Common myeloid progenitor, CD34-positive (primary cell): ENCODE results near the gene IL2RA.
A peak's percentile ranks its signal among the peaks of the same experiment; 100 is the strongest.

Experiments used
- CTCF ChIA-PET: fragments of 350-600 bp; sonication (Branson Sonifier 250); formaldehyde crosslinking; loops from one replicate; lab custom pipeline; 2021; ENCODE audit warnings: antibody characterized with exemption; lab: Charles Lee
- POLR2A ChIA-PET: fragments of 350-600 bp; sonication (Branson Sonifier 250); formaldehyde crosslinking; loops from one replicate; lab custom pipeline; 2021; ENCODE audit warnings: antibody characterized with exemption; lab: Charles Lee
- DNase-seq, 3 donors: peaks; one replicate each; pipeline versions ENCODE4 v3.0.0 to v3.0.0-alpha.2; 2013
- H3K27ac ChIP-seq, 2 experiments: 1 replicate in 1 of 2; 2 replicates in 1 of 2; pipeline ENCODE4 v1.7.0; 2013; ENCODE audit warnings: inconsistent platforms in 2 of 2, low read length in 2 of 2, mild to moderate bottlenecking in 2 of 2, low read depth in 1 of 2, moderate library complexity in 1 of 2; ENCODE audit not compliant: severe bottlenecking in 2 of 2, insufficient read depth in 1 of 2, poor library complexity in 1 of 2
- H3K27me3 ChIP-seq, 5 experiments: replicated peaks in 2 of 5; 1 replicate in 3 of 5; 2 replicates in 2 of 5; pipeline versions ENCODE4 v1.6.1 to v1.7.0; 2013; ENCODE audit warnings: low read length in 4 of 5, mild to moderate bottlenecking in 2 of 5, moderate library complexity in 2 of 5, inconsistent platforms in 1 of 5; ENCODE audit not compliant: insufficient read depth in 5 of 5, control insufficient read depth in 4 of 5
- H3K36me3 ChIP-seq, 4 experiments: 1 replicate in 2 of 4; 2 replicates in 2 of 4; pipeline versions ENCODE4 v1.6.1 to v1.7.0; 2013; ENCODE audit warnings: low read length in 3 of 4, control low read depth in 1 of 4, mild to moderate bottlenecking in 1 of 4; ENCODE audit not compliant: control insufficient read depth in 4 of 4, insufficient read depth in 4 of 4
- H3K4me1 ChIP-seq, 4 experiments: 1 replicate in 3 of 4; 2 replicates in 1 of 4; pipeline versions ENCODE4 v1.6.1 to v1.7.1; 2013; ENCODE audit warnings: low read length in 3 of 4, mild to moderate bottlenecking in 3 of 4, control low read depth in 1 of 4, inconsistent platforms in 1 of 4, moderate library complexity in 1 of 4; ENCODE audit not compliant: control insufficient read depth in 4 of 4, insufficient read depth in 4 of 4; ENCODE audit errors: control extremely low read depth in 1 of 4
- H3K4me3 ChIP-seq, 7 experiments: 1 replicate in 4 of 7; 2 replicates in 3 of 7; pipeline versions ENCODE4 v1.5.1 to v1.7.0; 2013; ENCODE audit warnings: mild to moderate bottlenecking in 7 of 7, low read length in 6 of 7, moderate library complexity in 6 of 7, inconsistent platforms in 2 of 7, low read depth in 2 of 7, control low read depth in 1 of 7; ENCODE audit not compliant: insufficient read depth in 4 of 7, control insufficient read depth in 1 of 7; ENCODE audit errors: extremely low read depth in 1 of 7
- H3K9me3 ChIP-seq, 5 experiments: 1 replicate in 4 of 5; 2 replicates in 1 of 5; pipeline versions ENCODE4 v1.6.1 to v1.7.1; 2013; ENCODE audit warnings: low read length in 4 of 5, mild to moderate bottlenecking in 2 of 5, inconsistent platforms in 1 of 5, low read depth in 1 of 5, moderate library complexity in 1 of 5; ENCODE audit not compliant: control insufficient read depth in 4 of 5, insufficient read depth in 2 of 5; ENCODE audit errors: control extremely low read depth in 1 of 5
- whole genome bisulfite sequencing: methylation state at CpG from one replicate; pipeline ENCODE4 v1.1.5; 2013; ENCODE audit not compliant: insufficient coverage; 5-methylcytosine and 5-hydroxymethylcytosine counted together

The IL2RA gene

DNA sequence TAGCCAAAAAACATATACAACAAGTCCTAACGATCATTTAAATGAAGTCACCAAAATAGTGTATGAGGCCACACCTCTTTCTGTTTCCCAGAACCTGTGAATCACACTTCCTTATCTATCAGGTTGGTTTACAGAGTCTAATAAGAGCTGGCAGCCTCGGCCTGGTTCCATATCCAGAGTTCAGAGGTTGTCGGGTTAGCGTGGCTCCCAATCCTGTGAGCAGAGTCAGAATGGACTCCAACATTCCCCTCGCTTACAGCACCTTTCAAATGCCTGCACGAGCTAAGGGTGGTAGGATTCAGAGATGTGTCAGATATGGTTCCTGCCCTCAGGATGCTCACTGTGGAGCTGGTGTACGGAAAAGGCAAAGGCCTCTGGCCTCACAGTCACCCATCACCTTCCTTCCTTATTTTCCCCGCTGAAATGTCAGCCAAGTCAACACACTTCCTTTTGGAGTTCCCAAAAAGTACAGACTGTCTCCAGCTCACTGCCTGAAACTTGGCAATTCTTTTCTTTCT is 90.8 kb downstream of the IL2RA start:
- Histone ChIP-seq H3K27me3 (no peaks in the 10 kb centered on the region), H3K4me3 (no peak overlapping the region), H3K36me3 (peaks cover 2 to 7% (median 6%) of the 10 kb centered on the region in 4 experiments), H3K9me3 (no peaks in the 10 kb centered on the region), H3K27ac (peak overlapping the region in 1 of 2 experiments; percentile 32), H3K4me1 (peaks cover 0 to 23% (median 12%) of the 10 kb centered on the region in 4 experiments)
- WGBS: 75% methylated on average over 5 of the region's 8 CpGs
- CTCF ChIA-PET: interaction anchor here (1.0 to 1.4 kb wide), 3 partner anchors 9 to 83 kb away, joined by 3 to 5 read pairs (median 4); no protein-coding TSS in a partner anchor
- POLR2A ChIA-PET: no interaction called here
- DNase-seq: peak in 2 of 3 donors; percentile 31 to 34

DNA sequence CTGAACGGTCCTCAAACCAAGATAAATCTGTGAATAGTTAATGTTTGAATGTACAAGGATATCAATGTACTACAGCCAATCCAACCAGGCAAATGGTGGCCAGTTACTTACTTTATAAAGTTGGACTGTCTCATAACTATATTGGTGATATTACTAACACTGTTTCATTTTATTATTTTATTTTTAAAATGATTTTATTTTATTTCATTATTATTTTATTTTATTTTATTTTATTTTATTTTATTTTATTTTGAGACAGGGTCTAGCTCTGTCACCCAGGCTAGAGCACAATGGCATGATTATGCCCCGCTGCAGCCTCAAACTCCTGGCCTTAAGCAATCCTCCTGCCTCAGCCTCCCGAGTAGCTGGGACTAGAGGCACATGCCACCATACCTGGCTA is 91.6 kb downstream of the IL2RA start:
- peaks cover 0 to 15% (median 6%) of the 10 kb centered on the region in 4 experiments for H3K4me1 ChIP-seq
- no peaks in the 10 kb centered on the region for H3K9me3 ChIP-seq
- DNase-seq: no peak
- 96% methylated on average over 2 of the region's 3 CpGs for WGBS
- no peak overlapping the region for H3K27ac ChIP-seq
- H3K27me3 ChIP-seq: no peaks in the 10 kb centered on the region
- ChIA-PET CTCF (interaction anchor here (0.8 to 1.2 kb wide), 2 partner anchors 10 to 44 kb away, joined by 3 to 4 read pairs; no protein-coding TSS in a partner anchor), POLR2A (no interaction called here)
- H3K36me3 ChIP-seq: peaks cover 2 to 12% (median 10%) of the 10 kb centered on the region in 4 experiments
- H3K4me3 ChIP-seq: no peak overlapping the region

DNA sequence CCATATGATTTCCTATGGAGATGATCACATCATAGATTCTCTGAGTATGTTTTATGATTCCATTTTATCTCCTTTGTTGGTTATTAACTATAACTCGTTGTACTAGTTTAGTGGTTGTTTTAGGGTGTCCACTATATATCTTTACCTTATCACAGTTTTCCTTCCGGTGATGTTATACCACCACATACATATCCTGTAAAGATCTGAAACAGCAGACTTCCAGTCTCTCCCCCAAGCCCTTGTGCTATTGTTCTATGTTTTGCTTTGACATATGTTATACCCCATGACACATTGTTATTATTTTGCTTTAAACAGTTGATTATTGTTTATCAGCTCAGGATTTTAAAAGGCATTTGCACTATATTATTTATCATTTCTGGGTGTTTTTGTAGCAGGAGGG is 92.1 kb downstream of the IL2RA start:
- Histone ChIP-seq H3K27ac (no peak overlapping the region), H3K27me3 (no peaks in the 10 kb centered on the region), H3K36me3 (peaks cover 3 to 14% (median 11%) of the 10 kb centered on the region in 4 experiments), H3K9me3 (no peaks in the 10 kb centered on the region), H3K4me3 (no peak overlapping the region), H3K4me1 (peaks cover 0 to 11% (median 5%) of the 10 kb centered on the region in 4 experiments)
- DNase-seq: no peak
- POLR2A ChIA-PET: no interaction called here
- CTCF ChIA-PET: interaction anchor here (0.8 to 1.2 kb wide), 2 partner anchors 10 to 44 kb away, joined by 3 to 4 read pairs; no protein-coding TSS in a partner anchor
- no CpG with 5 or more reads among the region's 2 CpGs for WGBS

DNA sequence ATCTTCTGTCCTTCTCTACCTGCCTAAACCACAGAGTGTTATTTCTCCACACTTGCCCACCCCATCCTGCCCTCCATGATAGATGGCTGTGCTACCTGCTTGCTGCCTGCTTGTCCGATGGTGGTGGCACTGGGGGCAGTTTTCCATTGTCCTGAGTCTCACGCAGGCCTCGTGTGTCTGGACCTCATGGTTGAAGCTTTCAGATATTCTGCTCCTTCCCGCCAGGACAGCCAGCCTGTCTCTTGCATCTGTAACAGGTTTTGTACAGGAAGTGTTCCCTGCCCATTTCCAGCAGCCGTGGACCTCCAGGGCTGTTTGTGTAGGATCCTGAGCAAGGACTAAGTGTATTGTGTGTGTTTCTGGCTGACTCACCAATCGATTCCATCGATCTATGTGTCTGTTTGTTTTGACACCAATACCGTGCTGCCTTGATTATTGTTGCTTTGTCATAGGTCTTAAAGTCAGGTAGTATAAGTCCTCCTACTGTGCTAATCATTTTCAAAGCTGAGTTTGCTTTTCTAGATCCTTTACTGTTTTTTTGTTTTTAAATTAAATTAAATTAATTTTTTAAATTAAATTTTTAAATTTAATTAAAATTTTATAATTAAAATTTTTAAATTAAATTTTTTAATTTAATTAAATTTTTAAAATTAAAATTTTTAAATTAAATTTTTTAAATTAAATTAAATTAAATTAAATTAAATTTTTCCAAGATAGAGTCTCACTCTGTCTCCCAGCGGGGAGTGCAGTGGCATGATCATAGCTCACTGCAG is 93.3 kb downstream of the IL2RA start:
- POLR2A ChIA-PET: no interaction called here
- no peak overlapping the region for H3K4me3 ChIP-seq
- no peaks in the 10 kb centered on the region for H3K9me3 ChIP-seq
- peaks cover 0 to 11% (median 5%) of the 10 kb centered on the region in 4 experiments for H3K4me1 ChIP-seq
- no peaks in the 10 kb centered on the region for H3K27me3 ChIP-seq
- peaks cover 4 to 23% (median 12%) of the 10 kb centered on the region in 4 experiments for H3K36me3 ChIP-seq
- 94% methylated on average over 7 of the region's 9 CpGs for WGBS
- CTCF ChIA-PET: interaction anchor here (1.0 kb wide), 1 partner anchor 119 kb away, joined by 3 read pairs; no protein-coding TSS in a partner anchor
- DNase-seq: no peak
- no peak overlapping the region for H3K27ac ChIP-seq

DNA sequence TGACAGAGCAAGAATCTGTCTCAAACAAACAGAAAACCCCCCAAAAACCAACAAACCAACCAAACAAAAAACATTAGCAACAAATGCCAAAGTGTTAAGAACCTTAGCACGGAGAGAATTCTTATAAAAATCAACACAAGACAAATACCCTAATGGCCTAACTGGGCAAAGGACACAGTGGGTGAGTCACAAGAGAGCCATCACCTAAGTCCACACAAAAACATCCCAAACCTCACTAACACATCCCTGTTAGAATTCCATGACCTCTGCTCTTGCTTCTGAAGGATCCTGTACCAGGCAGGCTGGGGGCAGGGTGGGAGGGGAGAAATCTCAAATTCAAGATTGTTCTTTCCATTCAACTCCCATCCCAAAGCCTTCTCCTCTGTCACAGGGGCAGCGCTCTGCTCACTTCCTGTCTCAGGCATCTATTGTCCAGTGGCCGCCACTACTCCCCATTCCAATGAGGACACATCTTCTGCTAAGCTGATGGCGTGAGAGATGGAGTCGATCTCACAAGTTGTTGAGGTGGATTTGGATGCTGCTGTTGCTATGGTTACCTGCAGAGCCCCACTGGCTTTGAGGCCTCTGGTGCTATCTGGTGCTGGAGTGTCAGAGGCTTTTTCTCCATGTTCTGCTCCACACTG is 94.0 kb downstream of the IL2RA start:
- Histone ChIP-seq H3K9me3 (no peaks in the 10 kb centered on the region), H3K4me3 (no peak overlapping the region), H3K4me1 (peaks cover 0 to 11% (median 5%) of the 10 kb centered on the region in 4 experiments), H3K27ac (no peak overlapping the region), H3K27me3 (no peaks in the 10 kb centered on the region), H3K36me3 (peaks cover 4 to 29% (median 12%) of the 10 kb centered on the region in 4 experiments)
- ChIA-PET CTCF (interaction anchor here (1.0 kb wide), 1 partner anchor 120 kb away, joined by 3 read pairs; no protein-coding TSS in a partner anchor), POLR2A (no interaction called here)
- 100% methylated on average over 1 of the region's 5 CpGs for WGBS
- no peak for DNase-seq

DNA sequence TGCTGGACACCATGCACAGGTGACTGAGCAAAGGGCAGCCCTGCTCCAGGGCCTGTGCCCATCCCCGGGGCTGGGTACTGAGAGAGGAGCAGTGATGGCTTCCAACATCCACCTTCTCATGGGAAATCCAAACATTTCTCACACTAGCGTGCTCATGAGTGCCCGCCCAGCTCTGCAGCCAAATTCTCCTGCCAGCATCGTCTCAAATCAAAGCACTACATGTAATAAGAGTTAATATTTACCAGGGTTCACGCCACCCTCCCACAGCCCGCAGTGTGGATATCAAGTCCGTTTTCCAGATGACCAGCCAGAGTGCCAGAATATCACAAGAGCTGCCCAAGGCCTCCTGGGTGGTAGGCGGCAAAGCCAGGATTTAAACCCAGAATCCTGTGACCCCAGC is 96.9 kb downstream of the IL2RA start:
- ChIA-PET CTCF (interaction anchor here (0.6 to 2.1 kb wide), 2 partner anchors 11 to 422 kb away, joined by 3 to 7 read pairs; partner anchors contain the start of gene IL15RA), POLR2A (no interaction called here)
- DNase-seq: no peak
- WGBS: 98% methylated on average over 5 of the region's 8 CpGs
- Histone ChIP-seq H3K4me3 (no peak overlapping the region), H3K9me3 (no peaks in the 10 kb centered on the region), H3K36me3 (peaks cover 10 to 53% (median 19%) of the 10 kb centered on the region in 4 experiments), H3K4me1 (no peaks in the 10 kb centered on the region), H3K27ac (no peak overlapping the region), H3K27me3 (no peaks in the 10 kb centered on the region)
